Glutamatergic neuron (in vitro differentiated cells): Measurements from ENCODE around the gene COMMD1. TPM values are rescaled to one million over a fixed set of nuclear protein-coding genes. Genes with fewer than 3 reads are reported as not detected.
"Not testable (repeated sequence)": the region's sequence is repeated elsewhere in the genome, so short reads cannot be mapped to it uniquely, and the experiment has no call there.

ENCODE experiments used
- DNase-seq: peaks from one replicate; pipeline ENCODE4 v3.0.0; 2022
- H3K27ac Mint-ChIP-seq: one replicate; pipeline ENCODE4 v1.8.0; 2020; ENCODE audit warnings: mild to moderate bottlenecking, mixed read lengths, inconsistent platforms; ENCODE audit not compliant: unreplicated experiment
- H3K27me3 Mint-ChIP-seq: one replicate; pipeline ENCODE4 v1.8.0; 2020; ENCODE audit warnings: mild to moderate bottlenecking, moderate library complexity, mixed read lengths, inconsistent platforms; ENCODE audit not compliant: unreplicated experiment
- H3K36me3 Mint-ChIP-seq: one replicate; pipeline ENCODE4 v1.8.0; 2020; ENCODE audit warnings: mild to moderate bottlenecking, mixed read lengths, inconsistent platforms; ENCODE audit not compliant: unreplicated experiment
- H3K4me1 Mint-ChIP-seq: one replicate; pipeline ENCODE4 v1.8.0; 2020; ENCODE audit warnings: mild to moderate bottlenecking, low read depth, mixed read lengths, inconsistent platforms; ENCODE audit not compliant: unreplicated experiment
- H3K4me3 Mint-ChIP-seq: one replicate; pipeline ENCODE4 v1.8.0; 2020; ENCODE audit warnings: mild to moderate bottlenecking, mixed read lengths, inconsistent platforms; ENCODE audit not compliant: unreplicated experiment
- H3K9me3 Mint-ChIP-seq: one replicate; pipeline ENCODE4 v1.8.0; 2020; ENCODE audit warnings: mild to moderate bottlenecking, moderate library complexity, mixed read lengths, inconsistent platforms; ENCODE audit not compliant: unreplicated experiment
- CTCF ChIP-seq: fragments of 200-600 bp; sonication (generic); IDR thresholded peaks from one replicate; pipeline ENCODE4 v1.5.0; 2021; ENCODE audit not compliant: partially characterized antibody, unreplicated experiment
- total RNA-seq: library from RNA; stranded (reverse); fragmentation: NEBNext Ultra II Directional; extraction: Animal tissue kit (Norgen Biotek cat#: 25700); gene quantifications from one replicate; pipeline ENCODE4 v1.2.1, GENCODE V29; 2021; ENCODE audit not compliant: unreplicated experiment

The COMMD1 gene
- total RNA-seq, 1 donor from 2014 or later, result 48.2 TPM

- no peaks in the 10 kb centered on the region for H3K27me3 Mint-ChIP-seq
- no peak overlapping the region for H3K4me3 Mint-ChIP-seq
- TF ChIP-seq CTCF, result no peak
- no peaks in the 10 kb centered on the region for H3K9me3 Mint-ChIP-seq
- no peak for DNase-seq
- no peaks in the 10 kb centered on the region for H3K4me1 Mint-ChIP-seq
- no peak overlapping the region for H3K27ac Mint-ChIP-seq
- H3K36me3 Mint-ChIP-seq, result no peaks in the 10 kb centered on the region
Measured at GRCh38 chr2:62118160-62118559, 212.7 kb downstream of the COMMD1 start.

GRCh38 chr2:62119311-62119974, 214.0 kb downstream of the COMMD1 start:
- no peaks in the 10 kb centered on the region for H3K36me3 Mint-ChIP-seq
- no peaks in the 10 kb centered on the region for H3K9me3 Mint-ChIP-seq
- H3K4me3 Mint-ChIP-seq, result no peak overlapping the region
- no peaks in the 10 kb centered on the region for H3K4me1 Mint-ChIP-seq
- no peak overlapping the region for H3K27ac Mint-ChIP-seq
- no peak for DNase-seq
- TF ChIP-seq CTCF, result no peak
- no peaks in the 10 kb centered on the region for H3K27me3 Mint-ChIP-seq

DNA sequence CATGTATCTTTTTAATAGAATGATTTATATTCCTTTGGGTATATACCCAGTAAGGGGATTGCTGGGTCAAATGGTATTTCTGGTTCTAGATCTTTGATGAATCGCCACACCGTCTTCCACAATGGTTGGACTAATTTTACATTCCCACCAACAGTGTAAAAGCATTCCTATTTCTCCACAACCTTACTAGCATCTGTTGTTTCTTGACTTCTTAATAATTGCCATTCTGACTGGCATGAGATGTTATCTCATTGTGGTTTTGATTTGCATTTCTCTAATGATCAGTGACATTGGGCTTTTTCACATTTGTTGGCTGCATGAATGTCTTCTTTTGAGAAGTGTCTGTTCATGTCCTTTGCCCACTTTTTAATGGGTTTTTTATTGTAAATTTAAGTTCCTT, 220.8 kb downstream of the COMMD1 start:
- not testable (repeated sequence) for DNase-seq, H3K9me3 Mint-ChIP-seq, H3K27me3 Mint-ChIP-seq, H3K27ac Mint-ChIP-seq, H3K4me3 Mint-ChIP-seq, H3K4me1 Mint-ChIP-seq, H3K36me3 Mint-ChIP-seq

DNA sequence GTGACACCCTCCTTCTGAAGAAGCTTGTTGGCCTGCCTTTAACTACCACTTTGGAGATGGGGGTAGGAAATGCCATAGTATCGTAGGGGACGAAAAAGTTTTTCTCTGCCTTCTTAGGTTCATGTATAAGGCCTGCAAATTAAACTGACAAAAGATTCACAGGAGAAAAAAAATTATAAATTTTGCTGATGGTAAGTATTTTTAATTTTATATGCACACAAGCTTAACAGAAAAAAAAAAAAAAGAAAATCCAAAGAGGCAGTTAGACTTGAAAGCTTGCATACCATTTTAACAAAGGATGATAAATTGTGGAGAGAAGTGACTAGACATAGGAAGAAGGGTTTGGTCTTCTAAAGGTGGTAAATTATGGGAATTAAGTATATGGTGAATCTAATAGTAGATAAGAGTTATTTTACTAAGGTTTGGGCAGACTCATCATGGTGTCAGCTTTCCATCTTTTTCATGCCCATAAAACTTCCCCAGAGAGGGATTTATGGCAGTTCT, 227.9 kb downstream of the COMMD1 start:
- H3K4me1 Mint-ChIP-seq, result no peaks in the 10 kb centered on the region
- H3K9me3 Mint-ChIP-seq, result no peaks in the 10 kb centered on the region
- H3K27me3 Mint-ChIP-seq, result peaks cover 1% of the 10 kb centered on the region
- DNase-seq, result no peak
- H3K4me3 Mint-ChIP-seq, result no peak overlapping the region
- H3K36me3 Mint-ChIP-seq, result no peaks in the 10 kb centered on the region
- no peak overlapping the region for H3K27ac Mint-ChIP-seq
- no peak for TF ChIP-seq CTCF

- no peaks in the 10 kb centered on the region for H3K36me3 Mint-ChIP-seq
- no peaks in the 10 kb centered on the region for H3K9me3 Mint-ChIP-seq
- no peak overlapping the region for H3K4me3 Mint-ChIP-seq
- TF ChIP-seq CTCF, result no peak
- no peak overlapping the region for H3K27ac Mint-ChIP-seq
- no peak for DNase-seq
- H3K4me1 Mint-ChIP-seq, result peaks cover 3% of the 10 kb centered on the region
- H3K27me3 Mint-ChIP-seq, result no peaks in the 10 kb centered on the region
Measured at GRCh38 chr2:62136956-62137830, 231.7 kb downstream of the COMMD1 start.
